GM20000 (cell line): ENCODE results near the gene ROR1.

Experiments
- DNase-seq: peaks from one replicate; pipeline ENCODE4 v3.0.0; 2012; ENCODE audit warnings: low spot score
- CTCF ChIP-seq: IDR thresholded peaks from 2 replicates; pipeline ENCODE4 v1.5.1; 2012; ENCODE audit warnings: mild to moderate bottlenecking, control low read depth; ENCODE audit errors: extremely low read depth, missing control alignments

ROR1 gene

GRCh38 chr1:63935553-63935952, 161.7 kb downstream of the ROR1 start:
- no peak for DNase-seq
- TF ChIP-seq CTCF = no peak

DNA sequence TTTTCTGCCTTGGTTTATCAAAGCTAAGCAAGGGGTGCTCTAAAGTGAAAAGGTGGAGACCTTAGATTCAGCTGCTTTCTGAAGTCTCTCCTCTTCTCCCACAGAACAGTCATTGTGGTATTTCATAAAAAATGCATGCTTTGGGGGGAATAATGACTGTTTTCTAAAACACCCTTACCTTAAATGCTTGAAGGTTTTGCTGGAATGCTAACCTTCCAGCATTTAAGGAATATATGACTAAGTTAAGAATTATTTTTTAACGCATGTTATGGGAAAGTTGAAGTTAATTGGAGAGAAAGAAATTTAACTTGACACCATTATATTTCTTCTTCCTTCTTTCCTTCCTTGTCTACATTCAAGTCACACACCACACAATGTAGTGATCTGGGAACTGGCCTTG, 162.5 kb downstream of the ROR1 start:
- DNase-seq = no peak
- no peak for TF ChIP-seq CTCF

DNA sequence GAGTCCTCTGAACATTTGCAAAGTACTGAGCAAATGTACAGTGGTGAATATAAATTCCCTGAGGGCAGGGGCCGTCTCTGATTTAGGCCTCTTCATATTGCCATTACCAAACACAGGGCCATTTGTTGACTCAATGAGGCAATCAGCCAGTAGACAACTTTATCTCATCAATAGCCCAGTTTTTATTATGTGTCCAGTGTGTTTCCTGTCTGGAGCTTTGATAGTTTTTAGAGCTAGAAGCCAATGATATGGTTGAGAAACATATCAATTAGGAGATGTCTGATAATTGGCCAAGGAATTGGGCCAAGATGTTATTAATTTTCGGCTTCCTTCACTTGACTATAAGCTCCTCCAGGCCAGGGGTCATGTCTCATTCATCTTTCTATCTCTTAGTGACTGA, 163.0 kb downstream of the ROR1 start:
- DNase-seq = no peak
- TF ChIP-seq CTCF = no peak

DNA sequence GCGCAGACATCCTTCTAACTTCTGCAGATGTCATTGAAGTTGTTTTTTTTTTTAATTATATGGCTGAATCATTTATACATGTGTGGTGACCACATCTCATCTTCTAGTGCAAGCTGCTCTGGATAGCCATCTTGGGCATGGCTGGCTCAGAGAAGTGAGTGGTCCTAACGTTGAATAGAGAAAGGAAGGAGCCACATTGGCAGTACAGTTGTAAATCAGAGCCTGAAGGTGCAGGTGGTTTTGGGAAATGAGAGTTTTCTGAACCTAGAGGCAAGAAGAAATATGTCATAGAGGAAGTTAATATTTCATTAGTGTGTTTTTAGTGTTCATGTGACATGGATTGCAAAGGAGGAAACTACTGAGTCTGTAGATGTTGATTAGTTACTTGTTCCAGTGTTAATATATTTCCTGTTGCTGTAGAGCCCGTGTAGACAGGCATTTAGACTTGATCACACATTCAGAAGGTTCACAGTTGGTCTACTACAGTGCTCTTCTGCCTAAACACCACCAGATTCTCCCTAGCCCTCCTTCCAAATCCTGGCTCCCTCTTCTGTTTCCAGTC, 163.7 kb downstream of the ROR1 start:
- DNase-seq = no peak
- TF ChIP-seq CTCF = no peak

- no peak for TF ChIP-seq CTCF
- DNase-seq = no peak
These were observed 166.6 kb downstream of the ROR1 start for GRCh38 chr1:63940440-63940839.

DNA sequence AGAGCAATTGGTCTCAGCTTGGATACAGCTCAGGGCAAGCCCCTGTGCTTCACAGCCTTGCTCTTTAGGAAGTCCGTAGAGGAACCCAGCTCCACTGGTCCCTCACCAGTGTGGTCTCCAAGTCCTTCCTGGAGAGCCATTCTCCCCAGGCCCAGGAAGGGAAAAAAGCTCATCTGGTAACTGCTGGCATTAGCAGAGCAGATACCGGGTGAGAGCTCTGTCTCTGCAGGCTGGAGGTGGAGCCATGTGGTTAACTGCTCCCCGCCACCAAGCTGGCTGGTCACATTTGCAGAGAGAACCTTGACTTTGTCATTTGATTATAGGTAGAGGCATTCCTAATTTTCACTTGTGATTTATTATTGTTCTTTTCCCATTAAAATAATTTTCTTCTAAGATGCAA, 169.6 kb downstream of the ROR1 start:
- no peak for TF ChIP-seq CTCF
- DNase-seq = no peak

DNA sequence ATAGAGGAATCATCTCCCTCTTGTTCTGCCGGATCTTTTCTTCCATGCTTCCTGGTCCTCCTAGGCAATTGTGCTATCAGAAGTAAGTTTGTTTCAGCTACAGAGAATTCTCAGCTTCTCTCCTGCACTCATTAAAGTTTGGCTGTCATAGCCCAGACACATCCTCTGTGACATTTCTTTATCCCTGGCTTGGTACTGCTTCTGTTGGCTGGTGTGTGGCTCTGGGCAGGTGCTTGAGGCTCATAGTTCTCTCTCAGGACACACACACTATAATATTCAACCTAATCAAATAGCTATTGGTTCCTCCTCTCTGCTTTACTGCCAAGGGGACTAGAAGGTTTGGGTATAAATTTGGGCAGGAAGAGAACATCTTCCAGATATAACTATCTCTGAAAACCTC, 172.1 kb downstream of the ROR1 start:
- no peak for DNase-seq
- TF ChIP-seq CTCF = no peak
